H1 (cell line): ENCODE data around the gene MYBL2. TPM values are rescaled to one million over a fixed set of nuclear protein-coding genes. Genes with fewer than 3 reads are reported as not detected.

Experiments used
- CTCF ChIA-PET: fragments of 300-600 bp; sonication (Branson Sonifier 250); formaldehyde crosslinking; loops from one replicate; lab custom pipeline; 2021; ENCODE audit not compliant: partially characterized antibody; lab: Charles Lee
- POLR2A ChIA-PET: fragments of 300-600 bp; sonication (Branson Sonifier 250); formaldehyde crosslinking; loops from one replicate; lab custom pipeline; 2021; ENCODE audit warnings: inconsistent platforms; ENCODE audit not compliant: partially characterized antibody; lab: Charles Lee
- DNase-seq, 2 experiments: peaks; one replicate each; pipeline versions ENCODE4 v3.0.0 to v3.0.0-alpha.2; 2010 to 2022; ENCODE audit warnings: low spot score in 2 of 2, low read depth in 1 of 2, mixed read lengths in 1 of 2
- FAIRE-seq: peaks from 2 replicates; lab custom pipeline; 2011; peaks lifted over from hg19 to GRCh38; lab: Jason Lieb, UNC
- H2AFZ ChIP-seq: 2 replicates; pipeline ENCODE4 v1.8.1; 2012; ENCODE audit warnings: low read length, inconsistent platforms
- H2AK5ac ChIP-seq: 2 replicates; pipeline ENCODE4 v1.6.1; 2013; ENCODE audit warnings: low read depth, low read length
- H2BK120ac ChIP-seq: replicated peaks from 2 replicates; pipeline ENCODE3; 2013; ENCODE audit warnings: low read depth, low read length, inconsistent platforms
- H2BK12ac ChIP-seq: 2 replicates; pipeline ENCODE4 v1.6.1; 2013; ENCODE audit warnings: low read depth, low read length
- H2BK15ac ChIP-seq: 2 replicates; pipeline ENCODE4 v1.6.1; 2013; ENCODE audit warnings: low read length
- H2BK20ac ChIP-seq: 2 replicates; pipeline ENCODE4 v1.6.1; 2013; ENCODE audit warnings: low read length
- H2BK5ac ChIP-seq: 2 replicates; pipeline ENCODE4 v1.6.1; 2013; ENCODE audit warnings: low read depth, low read length
- H3K14ac ChIP-seq: 2 replicates; pipeline ENCODE4 v1.6.1; 2013; ENCODE audit warnings: inconsistent platforms; ENCODE audit not compliant: insufficient read length
- H3K18ac ChIP-seq: 2 replicates; pipeline ENCODE4 v1.6.1; 2013; ENCODE audit warnings: low read length; ENCODE audit errors: extremely low read depth
- H3K23ac ChIP-seq: 2 replicates; pipeline ENCODE4 v1.6.1; 2013; ENCODE audit warnings: inconsistent platforms; ENCODE audit not compliant: insufficient read length
- H3K23me2 ChIP-seq: 2 replicates; pipeline ENCODE4 v1.6.1; 2013; ENCODE audit warnings: low read depth, low read length
- H3K27ac ChIP-seq: 2 replicates; pipeline ENCODE4 v1.6.1; 2011; ENCODE audit warnings: low read depth, low read length, inconsistent platforms
- H3K27me3 ChIP-seq, 4 experiments: replicated peaks in 1 of 4; 1 replicate in 1 of 4; 2 replicates in 3 of 4; pipeline versions ENCODE4 v1.6.1 to v1.8.1; 2011 to 2013; ENCODE audit warnings: low read length in 3 of 4, mild to moderate bottlenecking in 3 of 4, inconsistent platforms in 2 of 4, mixed read lengths in 2 of 4, moderate library complexity in 1 of 4; ENCODE audit not compliant: control insufficient read depth in 3 of 4, insufficient read depth in 3 of 4; ENCODE audit errors: extremely low read depth in 1 of 4
- H3K36me3 ChIP-seq, 4 experiments: 2 replicates each; pipeline versions ENCODE4 v1.6.1 to v1.8.1; 2011 to 2013; ENCODE audit warnings: mild to moderate bottlenecking in 4 of 4, low read length in 3 of 4, moderate library complexity in 2 of 4, control low read depth in 1 of 4, inconsistent platforms in 1 of 4; ENCODE audit not compliant: insufficient read depth in 4 of 4, control insufficient read depth in 2 of 4
- H3K4ac ChIP-seq: replicated peaks from 2 replicates; pipeline ENCODE3; 2013; ENCODE audit warnings: low read length, low read depth, mixed read lengths, inconsistent platforms; ENCODE audit not compliant: insufficient read length
- H3K4me1 ChIP-seq, 4 experiments: replicated peaks in 1 of 4; 1 replicate in 1 of 4; 2 replicates in 3 of 4; pipeline versions ENCODE4 v1.6.1 to v1.8.1; 2011 to 2013; ENCODE audit warnings: low read length in 3 of 4, inconsistent platforms in 2 of 4, mixed read lengths in 1 of 4; ENCODE audit not compliant: insufficient read depth in 4 of 4, control insufficient read depth in 3 of 4
- H3K4me2 ChIP-seq, 2 experiments: 2 replicates each; pipeline versions ENCODE4 v1.6.1 to v1.8.1; 2011 to 2013; ENCODE audit warnings: low read depth in 2 of 2, low read length in 2 of 2, control low read depth in 1 of 2, inconsistent platforms in 1 of 2, mild to moderate bottlenecking in 1 of 2; ENCODE audit not compliant: insufficient read depth in 1 of 2
- H3K4me3 ChIP-seq, 4 experiments: fragments of 200-600, 300-600 bp in 1 of 4; sonication (generic), shearing (Covaris generic), sonication (Bioruptor Twin) in 1 of 4; 2 replicates each; pipeline versions ENCODE4 v1.5.1 to v1.8.1; 2011 to 2016; ENCODE audit warnings: low read length in 4 of 4, low read depth in 3 of 4, control low read depth in 2 of 4, inconsistent platforms in 2 of 4, mild to moderate bottlenecking in 2 of 4, mixed read lengths in 1 of 4, moderate library complexity in 1 of 4; ENCODE audit not compliant: insufficient read depth in 2 of 4; ENCODE audit errors: extremely low read depth in 1 of 4
- H3K56ac ChIP-seq: replicated peaks from 2 replicates; pipeline ENCODE3; 2013; ENCODE audit warnings: low read depth, mild to moderate bottlenecking, mixed read lengths, low read length, inconsistent platforms; ENCODE audit not compliant: insufficient read length
- H3K79me1 ChIP-seq: 2 replicates; pipeline ENCODE4 v1.6.1; 2013; ENCODE audit warnings: low read depth, low read length, control low read depth
- H3K79me2 ChIP-seq, 2 experiments: 2 replicates each; pipeline versions ENCODE4 v1.6.1 to v1.8.1; 2012 to 2013; ENCODE audit warnings: low read length in 2 of 2, mild to moderate bottlenecking in 2 of 2, inconsistent platforms in 1 of 2; ENCODE audit not compliant: insufficient read depth in 2 of 2, control insufficient read depth in 1 of 2
- H3K9ac ChIP-seq, 4 experiments: replicated peaks in 1 of 4; 1 replicate in 1 of 4; 2 replicates in 3 of 4; pipeline versions ENCODE4 v1.6.1 to v1.8.1; 2011 to 2013; ENCODE audit warnings: low read depth in 3 of 4, low read length in 3 of 4, control low read depth in 2 of 4, mild to moderate bottlenecking in 2 of 4, moderate library complexity in 2 of 4, inconsistent platforms in 1 of 4; ENCODE audit errors: extremely low read depth in 1 of 4
- H3K9me3 ChIP-seq, 2 experiments: 2 replicates each; pipeline versions ENCODE4 v1.6.1 to v1.8.1; 2012 to 2013; ENCODE audit warnings: mild to moderate bottlenecking in 2 of 2, moderate library complexity in 2 of 2, control low read depth in 1 of 2, inconsistent platforms in 1 of 2, low read depth in 1 of 2, low read length in 1 of 2, mixed read lengths in 1 of 2; ENCODE audit not compliant: insufficient read depth in 2 of 2
- H4K20me1 ChIP-seq, 2 experiments: replicated peaks in 1 of 2; 2 replicates each; pipeline versions ENCODE3 to v1.8.1; 2011 to 2013; ENCODE audit warnings: inconsistent platforms in 2 of 2, low read length in 2 of 2, mild to moderate bottlenecking in 1 of 2; ENCODE audit not compliant: insufficient read depth in 2 of 2, control insufficient read depth in 1 of 2
- H4K5ac ChIP-seq: 2 replicates; pipeline ENCODE4 v1.6.1; 2013; ENCODE audit warnings: low read length, low read depth, mixed read lengths, inconsistent platforms; ENCODE audit not compliant: insufficient read length
- H4K8ac ChIP-seq: 2 replicates; pipeline ENCODE4 v1.8.0; 2013; ENCODE audit warnings: mild to moderate bottlenecking, moderate library complexity, low read length, inconsistent platforms; ENCODE audit not compliant: insufficient read depth; ENCODE audit errors: extremely low read depth
- H4K91ac ChIP-seq: replicated peaks from 2 replicates; pipeline ENCODE3; 2013; ENCODE audit warnings: low read length, mixed read lengths, inconsistent platforms; ENCODE audit not compliant: insufficient read length
- BACH1 ChIP-seq: IDR thresholded peaks from 2 replicates; pipeline ENCODE4 v1.6.1; 2012; ENCODE audit warnings: low read length, improper control_type of control experiment
- EP300 ChIP-seq, 2 experiments: IDR thresholded peaks; 1 replicate in 1 of 2; 2 replicates in 1 of 2; pipeline ENCODE4 v1.6.1; 2011 to 2012; ENCODE audit warnings: low read depth in 2 of 2, low read length in 2 of 2, mild to moderate bottlenecking in 2 of 2, borderline replicate concordance in 1 of 2, inconsistent platforms in 1 of 2, moderate library complexity in 1 of 2
- JUND ChIP-seq: IDR thresholded peaks from 2 replicates; pipeline ENCODE4 v1.6.1; 2011; ENCODE audit warnings: mild to moderate bottlenecking, improper control_type of control experiment, low read length
- KDM5A ChIP-seq: fragments of 200-600 bp; IDR thresholded peaks from 2 replicates; pipeline ENCODE4 v1.7.1; 2012; ENCODE audit warnings: mild to moderate bottlenecking, low read length, inconsistent platforms, mixed read lengths
- POLR2AphosphoS5 ChIP-seq: IDR thresholded peaks from 2 replicates; pipeline ENCODE4 v1.6.1; 2011; ENCODE audit warnings: low read depth, low read length
- POU5F1 ChIP-seq: IDR thresholded peaks from 2 replicates; pipeline ENCODE4 v1.6.1; 2011; ENCODE audit warnings: low read depth, mild to moderate bottlenecking, low read length, moderate library complexity
- RBBP5 ChIP-seq: IDR thresholded peaks from 2 replicates; pipeline ENCODE4 v1.7.1; 2012; ENCODE audit warnings: low read depth, mild to moderate bottlenecking, inconsistent platforms, low read length, moderate library complexity, borderline replicate concordance
- SRF ChIP-seq: IDR thresholded peaks from 2 replicates; pipeline ENCODE4 v1.6.1; 2011; ENCODE audit warnings: mild to moderate bottlenecking, low read depth, low read length, moderate library complexity
- TAF7 ChIP-seq: optimal IDR thresholded peaks from 2 replicates; pipeline ENCODE3; 2011; ENCODE audit warnings: low read depth, mild to moderate bottlenecking, inconsistent platforms, low read length, moderate library complexity, borderline replicate concordance
- WGBS, 2 experiments: shearing (Covaris generic) in 1 of 2; methylation state at CpG; one replicate each; pipeline versions ENCODE4 v1.1.6 to v1.1.7; 2013 to 2015; ENCODE audit warnings: low lambda C conversion rate in 2 of 2, mixed read lengths in 2 of 2, inconsistent platforms in 1 of 2, low coverage in 1 of 2, missing lambda C conversion rate in 1 of 2; ENCODE audit not compliant: insufficient replicate concordance in 2 of 2, insufficient coverage in 1 of 2, insufficient read length in 1 of 2; ENCODE audit errors: extremely low coverage in 1 of 2, missing lambda C conversion rate in 1 of 2; 5-methylcytosine and 5-hydroxymethylcytosine counted together
- polyA plus RNA-seq, 7 experiments: library from polyadenylated mRNA; depleted of rRNA in 3 of 7; stranded (reverse) in 5 of 7; unstranded in 2 of 7; fragments of >200 nt in 5 of 7; fragments of 200-250 nt in 2 of 7; gene quantifications; 1 replicate in 5 of 7; 2 replicates in 1 of 7; 4 replicates in 1 of 7; pipeline versions ENCODE4 v1.2.1 to v1.2.3, GENCODE V29; 2011 to 2013; ENCODE audit warnings: missing spikeins in 2 of 7, mixed read lengths in 2 of 7
- total RNA-seq: library from RNA; stranded (reverse); fragmentation: NEBNext Ultra II Directional; extraction: Animal tissue kit (Norgen Biotek cat#: 25700); gene quantifications from 2 replicates; pipeline ENCODE4 v1.2.1, GENCODE V29; 2021

MYBL2 gene
- total and polyA plus RNA-seq, 2 of the 8 experiments (the other 6 are each of a cell fraction or from before 2014, with no cell fraction given), result 75.3 to 207 TPM

DNA sequence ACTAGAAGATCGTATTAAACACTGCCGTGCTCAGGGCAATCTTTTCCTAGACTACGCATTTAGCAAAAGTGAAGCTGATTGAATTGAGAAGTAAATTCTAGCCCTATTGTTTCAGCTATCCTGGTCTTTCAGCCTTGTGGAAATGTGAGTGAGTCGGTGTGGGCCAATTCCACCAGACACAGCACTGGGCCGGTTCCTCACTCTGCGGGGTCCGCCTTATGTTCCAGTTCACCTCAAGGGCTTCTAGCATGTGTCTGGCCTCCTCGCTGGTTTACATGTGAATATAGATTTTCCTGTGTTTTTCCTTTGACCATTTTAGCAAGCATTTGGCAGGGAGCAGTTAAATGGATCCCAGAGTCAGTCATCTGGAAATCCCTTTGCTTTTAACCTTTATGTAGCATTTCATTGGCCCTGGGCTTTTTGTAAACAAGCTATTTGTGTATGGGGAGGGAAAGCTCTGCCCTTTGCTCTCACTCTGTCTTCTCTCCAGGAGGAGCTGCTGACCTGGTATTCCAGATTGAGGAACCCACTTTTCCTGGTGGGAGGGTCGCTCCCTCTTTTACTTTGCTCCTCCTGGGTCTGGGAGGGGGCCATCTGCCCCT, 72.3 kb downstream of the MYBL2 start:
- no peak overlapping the region for H3K4me2 ChIP-seq
- TF ChIP-seq POLR2AphosphoS5 (no peak), KDM5A (no peak), TAF7 (no peak), RBBP5 (no peak), BACH1 (no peak), SRF (no peak), POU5F1 (no peak), EP300 (IDR thresholded peaks at IDR 0.05; ENCODE audit: borderline replicate concordance in 1 of 2, low read depth in 2 of 2, low read length in 2 of 2) (no peak), JUND (no peak)
- no peak overlapping the region for H3K14ac ChIP-seq
- no peak overlapping the region for H3K4me3 ChIP-seq
- no peaks in the 10 kb centered on the region for H3K23me2 ChIP-seq
- H3K27ac ChIP-seq, result no peak overlapping the region
- no peaks in the 10 kb centered on the region for H3K79me2 ChIP-seq
- no peak overlapping the region for H2AK5ac ChIP-seq
- no peaks in the 10 kb centered on the region for H3K36me3 ChIP-seq
- H3K27me3 ChIP-seq, result no peaks in the 10 kb centered on the region; a peak in 1 of 7 replicates
- no peak overlapping the region for H2BK12ac ChIP-seq
- H3K4ac ChIP-seq, result no peak overlapping the region
- H3K56ac ChIP-seq, result no peak overlapping the region
- no peak overlapping the region for H3K18ac ChIP-seq
- ChIA-PET POLR2A (no interaction called here), CTCF (interaction anchor here (0.6 kb wide), 1 partner anchor 10 kb away, joined by 3 read pairs; no protein-coding TSS in a partner anchor)
- no peak overlapping the region for H2BK120ac ChIP-seq
- H3K79me1 ChIP-seq, result no peaks in the 10 kb centered on the region
- DNase-seq (no peak), FAIRE-seq (no peak)
- 93% methylated on average over 9 of the region's 9 CpGs; no CpG with 5 or more reads in 1 of the 2 experiments for WGBS, 2 experiments
- no peak overlapping the region for H3K23ac ChIP-seq
- no peak overlapping the region for H2AFZ ChIP-seq
- H3K9me3 ChIP-seq, result no peaks in the 10 kb centered on the region
- H4K20me1 ChIP-seq, result no peaks in the 10 kb centered on the region
- no peak overlapping the region for H3K9ac ChIP-seq
- no peak overlapping the region for H2BK5ac ChIP-seq
- H4K91ac ChIP-seq, result no peak overlapping the region
- no peaks in the 10 kb centered on the region for H3K4me1 ChIP-seq
- H4K8ac ChIP-seq, result no peak overlapping the region
- H2BK20ac ChIP-seq, result no peak overlapping the region
- no peak overlapping the region for H2BK15ac ChIP-seq
- no peak overlapping the region for H4K5ac ChIP-seq
